OCI-LY1 (cell line): Measurements from ENCODE around the gene MGST3.

Source experiments
- CTCF ChIP-seq: fragments of 200-600 bp; sonication (generic), shearing (Covaris generic); IDR thresholded peaks from 2 replicates; pipeline ENCODE4 v1.5.1; 2017; ENCODE audit warnings: mild to moderate bottlenecking, antibody characterized with exemption, low read length, moderate library complexity, mixed read lengths
- EZH2 ChIP-seq: fragments of 200-600 bp; sonication (generic), shearing (Covaris generic); IDR thresholded peaks from 2 replicates; pipeline ENCODE4 v1.8.0; 2017; ENCODE audit warnings: borderline replicate concordance, mixed run types, mild to moderate bottlenecking, antibody characterized with exemption, low read length, moderate library complexity, mixed read lengths

- TF ChIP-seq CTCF (no peak), EZH2 (no peak)
These were observed 9.0 kb downstream of the MGST3 start for GRCh38 chr1:165639821-165640623.
